ENCODE measurements around the gene DACH1.

- TF ChIP-seq RFX5 (IDR thresholded peaks at IDR 0.05; ENCODE audit: borderline replicate concordance, low read depth, low read length): no peak
- no peak for TF ChIP-seq CTCF (IDR thresholded peaks at IDR 0.05; ENCODE audit: control extremely low read depth in 1 of 3, insufficient read depth in 1 of 3, low read depth in 1 of 3, low read length in 3 of 3)
- TF ChIP-seq SAP30 (IDR thresholded peaks at IDR 0.05; ENCODE audit: insufficient read depth, insufficient replicate concordance, low read length): no peak
- no peak for TF ChIP-seq CHD2 (IDR thresholded peaks at IDR 0.05; ENCODE audit: low read length)
- no peak for TF ChIP-seq HDAC2 (IDR thresholded peaks at IDR 0.05; ENCODE audit: borderline replicate concordance in 1 of 2, low read depth in 2 of 2, low read length in 2 of 2)
- no peak for TF ChIP-seq USF2 (IDR thresholded peaks at IDR 0.05; ENCODE audit: low read length)
- no peak for TF ChIP-seq EZH2 (IDR thresholded peaks at IDR 0.05; ENCODE audit: low read depth, low read length, severe bottlenecking)
Measured at GRCh38 chr13:71871844-71872243, 4.8 kb upstream of the DACH1 start.

All from H1 (cell line).